ENCODE results near the gene TRIP13.

DNA sequence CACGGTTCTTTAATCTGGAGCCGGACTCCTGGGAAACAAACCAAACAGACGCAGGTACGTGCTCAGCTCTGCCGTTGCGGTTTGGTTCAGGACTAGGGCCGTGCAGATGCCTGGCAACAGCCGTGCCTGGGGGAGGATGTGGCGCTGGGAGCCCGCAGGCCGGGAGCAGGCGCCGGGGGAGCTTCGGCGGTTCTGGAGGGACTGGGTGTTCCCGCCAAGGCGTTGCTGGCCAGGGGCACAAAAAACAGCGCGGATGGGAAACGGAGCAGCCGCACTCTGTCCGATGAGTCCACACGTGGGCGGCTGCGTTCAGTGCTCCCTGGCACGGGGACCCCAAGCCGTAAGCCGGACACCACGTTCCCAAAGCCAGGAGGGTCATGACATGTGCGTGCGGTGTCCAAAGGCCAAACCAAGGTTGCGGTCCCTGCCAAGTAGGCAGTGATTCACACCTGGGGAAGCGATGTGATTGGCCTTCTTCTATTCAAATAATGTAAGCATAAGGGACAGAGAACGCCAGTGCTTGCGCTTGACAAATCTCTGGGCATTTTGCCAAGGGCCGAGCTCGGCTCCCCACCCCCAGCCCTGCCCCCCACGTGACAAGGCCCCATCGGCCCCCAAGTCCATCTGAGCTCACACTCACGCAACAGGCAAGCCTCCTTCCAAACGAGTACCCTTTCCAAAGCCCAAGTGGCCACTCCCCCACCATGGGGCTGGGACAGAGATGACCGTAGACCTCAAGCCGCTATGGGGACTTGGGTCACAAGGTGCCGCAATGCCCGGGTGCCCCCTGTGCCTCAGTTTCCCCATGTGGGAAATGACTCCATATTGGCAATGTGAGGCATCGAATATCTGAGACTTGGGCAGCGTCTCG, 66.3 kb downstream of the TRIP13 start:
- TF ChIP-seq, protein P1, sequence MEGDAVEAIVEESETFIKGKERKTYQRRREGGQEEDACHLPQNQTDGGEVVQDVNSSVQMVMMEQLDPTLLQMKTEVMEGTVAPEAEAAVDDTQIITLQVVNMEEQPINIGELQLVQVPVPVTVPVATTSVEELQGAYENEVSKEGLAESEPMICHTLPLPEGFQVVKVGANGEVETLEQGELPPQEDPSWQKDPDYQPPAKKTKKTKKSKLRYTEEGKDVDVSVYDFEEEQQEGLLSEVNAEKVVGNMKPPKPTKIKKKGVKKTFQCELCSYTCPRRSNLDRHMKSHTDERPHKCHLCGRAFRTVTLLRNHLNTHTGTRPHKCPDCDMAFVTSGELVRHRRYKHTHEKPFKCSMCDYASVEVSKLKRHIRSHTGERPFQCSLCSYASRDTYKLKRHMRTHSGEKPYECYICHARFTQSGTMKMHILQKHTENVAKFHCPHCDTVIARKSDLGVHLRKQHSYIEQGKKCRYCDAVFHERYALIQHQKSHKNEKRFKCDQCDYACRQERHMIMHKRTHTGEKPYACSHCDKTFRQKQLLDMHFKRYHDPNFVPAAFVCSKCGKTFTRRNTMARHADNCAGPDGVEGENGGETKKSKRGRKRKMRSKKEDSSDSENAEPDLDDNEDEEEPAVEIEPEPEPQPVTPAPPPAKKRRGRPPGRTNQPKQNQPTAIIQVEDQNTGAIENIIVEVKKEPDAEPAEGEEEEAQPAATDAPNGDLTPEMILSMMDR (IDR thresholded peaks at IDR 0.05), result no peak
- TF ChIP-seq POLR2A (IDR thresholded peaks at IDR 0.05), result no peak

Measured in lower leg skin (tissue), 3 donors.